B cell (primary cell): ENCODE data around the gene CEP128. TPM values are rescaled to one million over a fixed set of nuclear protein-coding genes. Genes with fewer than 3 reads are reported as not detected.

ENCODE experiments used
- ATAC-seq: fragments of 200-7000 bp; cut with Tn5 transposase; one replicate; pipeline ENCODE4 v1.10.0; 2021; ENCODE audit warnings: low read depth, mild to moderate bottlenecking, moderate number of reproducible peaks, moderate library complexity
- CTCF ChIA-PET: fragments of 350-600 bp; sonication (Branson Sonifier 250); formaldehyde crosslinking; loops from one replicate; lab custom pipeline; 2021; ENCODE audit warnings: antibody characterized with exemption, inconsistent platforms; lab: Charles Lee
- POLR2A ChIA-PET: fragments of 350-600 bp; sonication (Branson Sonifier 250); formaldehyde crosslinking; loops from one replicate; lab custom pipeline; 2021; ENCODE audit warnings: antibody characterized with exemption; lab: Charles Lee
- DNase-seq: peaks from one replicate; pipeline ENCODE4 v3.0.0; 2013
- H2AFZ ChIP-seq: 2 replicates; pipeline ENCODE4 v1.6.1; 2012; ENCODE audit warnings: mild to moderate bottlenecking, low read depth, low read length; ENCODE audit not compliant: insufficient read depth, poor library complexity, severe bottlenecking
- H3K27ac ChIP-seq, 2 donors: 1 replicate in 1 of 2; 2 replicates in 1 of 2; pipeline ENCODE4 v1.5.1; 2012 to 2013; ENCODE audit warnings: low read length in 2 of 2, mild to moderate bottlenecking in 2 of 2, moderate library complexity in 1 of 2
- H3K27me3 ChIP-seq, 4 experiments: fragments of 200-600 bp in 1 of 4; sonication (generic) in 1 of 4; replicated peaks in 1 of 4; 1 replicate in 2 of 4; 2 replicates in 2 of 4; pipeline versions ENCODE4 v1.6.1 to v1.7.0; 2013 to 2016; ENCODE audit warnings: low read length in 3 of 4, mild to moderate bottlenecking in 2 of 4, mixed read lengths in 1 of 4, moderate library complexity in 1 of 4; ENCODE audit not compliant: insufficient read depth in 4 of 4, control insufficient read depth in 3 of 4; ENCODE audit errors: control extremely low read depth in 1 of 4
- H3K36me3 ChIP-seq, 2 experiments: replicated peaks in 1 of 2; 1 replicate in 1 of 2; 2 replicates in 1 of 2; pipeline versions ENCODE4 v1.6.1 to v1.7.1; 2013; ENCODE audit warnings: low read length in 1 of 2; ENCODE audit not compliant: insufficient read depth in 2 of 2, control insufficient read depth in 1 of 2; ENCODE audit errors: control extremely low read depth in 1 of 2, extremely low read depth in 1 of 2
- H3K4me1 ChIP-seq, 2 donors: fragments of 200-600 bp in 1 of 2; sonication (generic) in 1 of 2; 1 replicate in 1 of 2; 2 replicates in 1 of 2; pipeline versions ENCODE4 v1.5.1 to v1.6.1; 2013 to 2017; ENCODE audit warnings: low read length in 2 of 2; ENCODE audit not compliant: control insufficient read depth in 2 of 2, insufficient read depth in 2 of 2
- H3K4me2 ChIP-seq: replicated peaks from 2 replicates; pipeline ENCODE3; 2012; ENCODE audit warnings: mild to moderate bottlenecking, low read depth, low read length; ENCODE audit not compliant: poor library complexity, severe bottlenecking
- H3K4me3 ChIP-seq, 5 experiments: fragments of 200-600 bp in 1 of 5; sonication (generic) in 1 of 5; 1 replicate in 3 of 5; 2 replicates in 2 of 5; pipeline versions ENCODE4 v1.5.1 to v1.7.0; 2011 to 2016; ENCODE audit warnings: low read length in 4 of 5, mild to moderate bottlenecking in 4 of 5, low read depth in 2 of 5, control low read depth in 1 of 5, moderate library complexity in 1 of 5; ENCODE audit not compliant: insufficient read depth in 1 of 5; ENCODE audit errors: control extremely low read depth in 1 of 5, extremely low read depth in 1 of 5
- H3K79me2 ChIP-seq: fragments of 200-600 bp; sonication (generic); one replicate; pipeline ENCODE4 v1.6.0; 2016; ENCODE audit warnings: low read length; ENCODE audit not compliant: control insufficient read depth, insufficient read depth
- H3K9ac ChIP-seq: fragments of 200-600 bp; sonication (generic); 2 replicates; pipeline ENCODE4 v1.6.1; 2017; ENCODE audit warnings: mild to moderate bottlenecking, low read length, moderate library complexity
- H3K9me3 ChIP-seq, 3 donors: one replicate each; pipeline versions ENCODE4 v1.6.1 to v1.7.1; 2013; ENCODE audit warnings: low read length in 2 of 3; ENCODE audit not compliant: control insufficient read depth in 2 of 3, insufficient read depth in 1 of 3; ENCODE audit errors: control extremely low read depth in 1 of 3
- H4K20me1 ChIP-seq: 2 replicates; pipeline ENCODE4 v1.6.0; 2012; ENCODE audit warnings: mild to moderate bottlenecking, low read length; ENCODE audit not compliant: insufficient read depth, control insufficient read depth, poor library complexity, severe bottlenecking
- H3K27ac Mint-ChIP-seq: one replicate; pipeline ENCODE4 v1.8.0; 2021; ENCODE audit warnings: mixed read lengths
- H3K27me3 Mint-ChIP-seq: one replicate; pipeline ENCODE4 v1.8.0; 2021; ENCODE audit warnings: mixed read lengths
- H3K4me1 Mint-ChIP-seq: one replicate; pipeline ENCODE4 v1.8.0; 2021; ENCODE audit warnings: mixed read lengths
- H3K4me3 Mint-ChIP-seq: one replicate; pipeline ENCODE4 v1.8.0; 2021; ENCODE audit warnings: mixed read lengths
- H3K9me3 Mint-ChIP-seq: one replicate; pipeline ENCODE4 v1.8.0; 2022; ENCODE audit warnings: mixed read lengths; ENCODE audit not compliant: insufficient read depth
- CTCF ChIP-seq: fragments of 200-600 bp; IDR thresholded peaks from one replicate; pipeline ENCODE4 v1.8.0; 2022; ENCODE audit warnings: antibody characterized with exemption, mild to moderate bottlenecking
- EZH2 ChIP-seq: IDR thresholded peaks from 2 replicates; pipeline ENCODE4 v1.6.1; 2012; ENCODE audit warnings: borderline replicate concordance, low read depth, mild to moderate bottlenecking, moderate library complexity, low read length; ENCODE audit not compliant: insufficient read depth, poor library complexity, severe bottlenecking
- WGBS: methylation state at CpG from one replicate; pipeline ENCODE4 v1.1.5; 2013; ENCODE audit warnings: missing lambda C conversion rate; ENCODE audit not compliant: insufficient coverage; 5-methylcytosine and 5-hydroxymethylcytosine counted together
- intact Hi-C: fragments of 100-400 bp; cut with micrococcal nuclease; formaldehyde crosslinking; loops from one replicate; pipeline ENCODE4 v1.10.0; 2022
- polyA plus RNA-seq: library from polyadenylated mRNA; depleted of rRNA; stranded (reverse); fragments of >200 nt; gene quantifications from 2 replicates; pipeline ENCODE4 v1.2.3, GENCODE V29; 2012
- total RNA-seq, 2 donors: library from RNA; stranded (reverse); fragments of 120-200 nt in 1 of 2; gene quantifications; 1 replicate in 1 of 2; 2 replicates in 1 of 2; pipeline versions ENCODE4 v1.2.3 to v1.2.4, GENCODE V29; 2013 to 2022

Gene CEP128
- total and polyA plus RNA-seq, 2 donors (not counting 1 experiment from before 2014, with no cell fraction given): 1.1 to 31.6 TPM

- Histone ChIP-seq H2AFZ (no peak overlapping the region), H3K27me3 (no peaks in the 10 kb centered on the region), H3K9ac (no peak overlapping the region), H3K4me2 (no peak overlapping the region), H4K20me1 (no peaks in the 10 kb centered on the region), H3K36me3 (no peaks in the 10 kb centered on the region), H3K4me3 (no peak overlapping the region), H3K9me3 (no peaks in the 10 kb centered on the region), H3K27ac (no peak overlapping the region), H3K79me2 (no peaks in the 10 kb centered on the region), H3K4me1 (no peaks in the 10 kb centered on the region)
- H3K9me3 Mint-ChIP-seq: no peaks in the 10 kb centered on the region
- H3K27ac Mint-ChIP-seq: no peak overlapping the region
- TF ChIP-seq EZH2 (no peak), CTCF (no peak)
- WGBS: no CpG with 5 or more reads among the region's 4 CpGs
- H3K4me3 Mint-ChIP-seq: no peak overlapping the region
- DNase-seq (no peak), ATAC-seq (no peak)
- POLR2A ChIA-PET: no interaction called here
- H3K27me3 Mint-ChIP-seq: no peaks in the 10 kb centered on the region
- CTCF ChIA-PET: no interaction called here
- intact Hi-C loops: no loop called here
- no peaks in the 10 kb centered on the region for H3K4me1 Mint-ChIP-seq
Observed at GRCh38 chr14:80545935-80546854, 395.3 kb downstream of the CEP128 start.

GRCh38 chr14:80544366-80544765 lies 397.2 kb downstream of the CEP128 start:
- intact Hi-C loops: no loop called here
- H3K9me3 Mint-ChIP-seq: no peaks in the 10 kb centered on the region
- Histone ChIP-seq H3K36me3 (no peaks in the 10 kb centered on the region), H3K9ac (no peak overlapping the region), H3K27ac (no peak overlapping the region), H3K9me3 (peaks cover 0 to 7% (median 3%) of the 10 kb centered on the region in 3 donors), H3K4me2 (no peak overlapping the region), H2AFZ (no peak overlapping the region), H3K4me1 (no peaks in the 10 kb centered on the region), H3K79me2 (no peaks in the 10 kb centered on the region), H3K4me3 (no peak overlapping the region), H4K20me1 (no peaks in the 10 kb centered on the region), H3K27me3 (no peaks in the 10 kb centered on the region)
- ChIA-PET CTCF (no interaction called here), POLR2A (no interaction called here)
- no peaks in the 10 kb centered on the region for H3K27me3 Mint-ChIP-seq
- H3K27ac Mint-ChIP-seq: no peak overlapping the region
- DNase-seq (no peak), ATAC-seq (no peak)
- no CpG with 5 or more reads among the region's 2 CpGs for WGBS
- TF ChIP-seq EZH2 (no peak), CTCF (no peak)
- no peak overlapping the region for H3K4me3 Mint-ChIP-seq
- H3K4me1 Mint-ChIP-seq: no peaks in the 10 kb centered on the region
